ENCODE results near the gene TSPAN11. TPM values are rescaled to one million over a fixed set of nuclear protein-coding genes. Genes with fewer than 3 reads are reported as not detected.

The TSPAN11 gene
- total RNA-seq, 1 donor from 2014 or later, result 2.6 TPM

DNA sequence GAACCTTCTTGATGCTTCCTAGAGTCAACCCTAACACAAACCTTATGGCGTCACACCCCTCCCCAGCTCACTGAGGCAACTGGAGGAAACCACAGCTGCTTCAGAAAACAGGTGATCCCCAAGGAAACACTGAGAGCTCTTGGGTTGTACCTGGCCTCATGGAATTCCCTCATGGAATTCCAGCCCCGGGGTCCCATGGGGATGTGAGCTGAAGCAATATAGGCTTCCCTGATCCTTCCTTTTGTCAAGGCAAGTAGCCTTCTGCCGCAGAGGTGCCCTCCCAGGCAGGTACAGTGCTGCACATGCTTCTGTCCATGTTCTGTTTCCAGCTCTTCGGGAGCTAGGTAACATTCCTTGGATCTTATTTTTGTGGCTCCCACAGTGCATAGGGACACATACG is 47.3 kb downstream of the TSPAN11 start:
- intact Hi-C loops (cut with micrococcal nuclease), result no loop called here
- DNase-seq (no peak), ATAC-seq (no peak)

DNA sequence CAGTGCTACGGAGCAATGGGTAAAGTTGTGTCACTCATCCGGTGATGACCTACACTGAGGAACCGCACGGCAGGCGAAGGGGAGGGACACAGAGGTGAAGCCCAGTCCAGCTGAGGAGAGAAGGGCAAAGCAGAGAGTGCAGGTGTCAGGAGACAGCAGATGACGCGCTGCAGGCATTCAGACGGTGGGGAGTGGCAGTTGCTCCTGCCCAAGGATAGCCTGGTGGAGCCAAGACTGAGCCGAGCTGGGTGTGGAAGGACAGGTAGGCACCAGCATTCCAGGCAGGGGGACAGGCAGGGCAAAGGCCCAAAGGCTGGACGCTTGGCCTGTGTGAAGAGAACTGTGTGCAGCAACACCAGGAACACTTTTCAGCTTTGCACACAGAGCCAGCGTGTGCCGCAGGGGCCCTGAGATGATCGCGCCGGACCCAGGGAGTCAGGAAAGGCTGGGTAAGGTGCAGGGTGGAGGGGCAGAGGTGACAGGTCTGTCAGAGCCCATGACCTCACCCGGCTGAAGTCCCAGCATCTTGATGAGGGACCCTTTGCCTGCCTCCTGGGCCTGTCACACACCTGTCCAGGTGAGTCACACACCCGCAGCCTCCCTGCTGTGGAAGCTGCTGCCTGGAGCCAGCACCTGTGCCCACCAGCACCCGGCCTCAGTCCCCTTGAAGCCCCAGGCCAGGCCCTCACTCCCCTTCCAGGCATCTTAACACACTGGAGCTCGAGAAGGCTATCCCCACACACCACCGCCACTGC is 48.4 kb downstream of the TSPAN11 start:
- ATAC-seq, result no peak
- intact Hi-C loops (cut with micrococcal nuclease), result no loop called here

DNA sequence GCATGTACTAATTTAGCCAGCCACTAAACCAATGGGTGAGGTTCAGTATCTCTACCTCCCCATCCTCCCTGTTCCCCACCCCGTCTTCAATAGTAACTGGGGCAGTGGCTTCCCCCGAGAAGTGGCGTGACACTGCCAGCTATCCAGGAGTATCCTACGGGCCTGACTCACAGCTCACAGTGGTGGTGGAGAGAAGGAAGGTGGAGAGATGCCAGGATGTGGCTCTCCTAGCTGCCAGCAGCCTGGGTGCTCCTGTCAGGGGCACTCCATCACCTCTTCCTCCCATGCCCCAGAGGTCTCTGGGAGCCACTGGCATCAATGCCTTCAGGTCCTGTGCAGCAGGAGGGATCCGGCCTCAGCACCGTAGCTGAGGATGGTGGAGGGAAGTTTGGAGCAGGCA is 49.0 kb downstream of the TSPAN11 start:
- intact Hi-C loops (cut with micrococcal nuclease), result no loop called here
- DNase-seq (no peak), ATAC-seq (no peak)

More for the DNA sequence above, 48.4 kb downstream of the TSPAN11 start:
- no peak for DNase-seq

DNA sequence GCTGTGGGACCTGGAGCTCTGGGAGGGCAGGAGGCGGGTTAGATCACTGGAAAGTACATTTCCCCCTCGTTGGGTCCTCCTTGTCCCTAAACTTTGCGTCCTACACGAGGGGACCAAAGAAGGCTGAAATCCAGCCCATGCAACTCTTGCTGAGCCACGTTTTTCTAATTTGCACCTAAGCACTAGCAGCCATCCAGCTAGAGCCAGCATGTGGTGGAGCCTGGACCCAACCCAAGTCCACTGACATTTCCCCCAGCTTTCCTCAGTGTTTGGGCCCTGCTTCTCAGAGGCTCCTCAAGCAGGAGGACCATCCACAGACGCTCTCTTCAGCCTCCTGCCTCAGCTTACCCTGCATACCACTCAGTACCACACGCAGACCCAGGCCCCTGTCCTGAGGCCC is 49.7 kb downstream of the TSPAN11 start:
- intact Hi-C loops (cut with micrococcal nuclease), result no loop called here
- DNase-seq (no peak), ATAC-seq (no peak)

DNA sequence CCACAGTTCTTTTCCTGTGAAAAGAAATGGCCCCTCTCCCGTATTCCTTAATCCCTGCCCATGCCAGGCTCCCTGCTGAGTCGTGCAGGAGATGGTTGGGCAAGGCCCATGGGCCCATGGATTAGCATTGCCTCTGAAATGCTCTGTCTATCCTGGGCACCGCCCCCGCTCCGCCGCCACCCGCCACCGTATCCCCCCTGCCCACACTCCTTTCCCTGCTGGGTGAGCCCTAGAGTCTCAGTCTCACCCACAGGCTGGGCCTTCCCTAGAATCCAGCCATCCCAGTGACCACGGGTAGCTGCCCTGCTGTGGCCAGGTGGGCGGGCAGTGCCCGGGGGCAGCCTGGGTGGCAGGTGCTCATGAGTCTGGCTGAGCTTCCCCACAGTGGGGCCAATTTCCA is 50.6 kb downstream of the TSPAN11 start:
- intact Hi-C loops (cut with micrococcal nuclease), result no loop called here

DNA sequence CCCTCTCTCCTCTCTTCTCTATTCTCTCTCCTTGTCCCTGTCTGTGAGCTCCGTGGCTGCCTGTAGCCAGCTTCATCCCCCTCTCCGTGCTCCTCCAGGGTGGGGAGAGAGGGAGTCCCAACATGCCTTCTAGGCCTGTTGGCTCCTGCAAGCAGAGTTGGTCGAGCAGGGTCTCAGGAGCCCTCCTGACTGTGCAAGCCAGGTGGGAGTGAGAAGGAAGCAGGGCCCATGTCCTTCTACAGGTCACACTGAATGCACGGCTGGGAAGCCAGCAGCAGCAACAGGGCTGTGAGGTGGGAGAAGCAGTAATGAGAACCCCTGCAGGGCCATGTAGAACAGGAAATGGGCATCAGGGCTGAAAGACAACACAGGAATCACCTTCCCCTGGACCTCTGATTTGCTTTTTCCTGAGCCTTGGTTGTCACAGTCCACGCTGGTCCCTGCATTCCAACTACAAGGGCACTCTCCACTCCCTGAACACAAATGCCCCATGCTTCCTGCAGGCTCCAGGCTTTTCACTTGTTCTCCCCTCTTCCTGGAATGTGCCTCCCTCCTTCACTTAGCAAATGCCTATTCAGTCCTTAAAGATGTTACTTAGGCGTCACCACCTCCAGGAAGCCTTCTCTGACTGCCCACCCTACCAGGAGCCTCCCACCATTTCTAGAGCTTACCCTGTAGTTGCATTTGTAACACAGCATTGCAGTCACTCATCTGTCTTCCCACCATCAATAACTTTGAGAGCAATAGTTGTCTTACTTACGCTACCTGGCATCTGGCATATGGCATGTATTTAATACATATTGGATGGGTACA is 51.2 kb downstream of the TSPAN11 start:
- intact Hi-C loops (cut with micrococcal nuclease), result no loop called here
- ATAC-seq (no peak), DNase-seq (no peak)

More for the DNA sequence above, 50.6 kb downstream of the TSPAN11 start:
- DNase-seq (no peak), ATAC-seq (no peak)

DNA sequence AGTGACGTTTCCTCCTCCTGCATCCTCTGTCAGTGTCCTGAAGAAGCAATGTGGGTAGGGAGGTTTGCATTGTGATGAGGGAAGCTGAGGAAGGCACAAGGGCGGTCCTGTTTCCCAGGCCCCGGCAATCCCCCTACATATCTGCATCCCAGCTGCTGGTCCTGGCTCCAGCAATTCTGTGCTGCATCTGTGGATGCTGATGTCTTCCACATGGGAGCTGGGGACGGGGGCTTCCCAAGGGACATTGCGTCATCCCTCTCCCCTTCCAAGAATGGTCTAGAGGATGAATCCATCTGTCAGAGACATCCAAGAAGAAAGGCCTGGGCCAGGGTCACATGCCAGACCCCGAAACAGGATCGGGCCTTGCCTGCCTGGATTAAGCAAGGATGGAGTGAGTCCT is 52.1 kb downstream of the TSPAN11 start:
- intact Hi-C loops (cut with micrococcal nuclease), result no loop called here
- DNase-seq (peak; percentile 73), ATAC-seq (peak; percentile 69)

DNA sequence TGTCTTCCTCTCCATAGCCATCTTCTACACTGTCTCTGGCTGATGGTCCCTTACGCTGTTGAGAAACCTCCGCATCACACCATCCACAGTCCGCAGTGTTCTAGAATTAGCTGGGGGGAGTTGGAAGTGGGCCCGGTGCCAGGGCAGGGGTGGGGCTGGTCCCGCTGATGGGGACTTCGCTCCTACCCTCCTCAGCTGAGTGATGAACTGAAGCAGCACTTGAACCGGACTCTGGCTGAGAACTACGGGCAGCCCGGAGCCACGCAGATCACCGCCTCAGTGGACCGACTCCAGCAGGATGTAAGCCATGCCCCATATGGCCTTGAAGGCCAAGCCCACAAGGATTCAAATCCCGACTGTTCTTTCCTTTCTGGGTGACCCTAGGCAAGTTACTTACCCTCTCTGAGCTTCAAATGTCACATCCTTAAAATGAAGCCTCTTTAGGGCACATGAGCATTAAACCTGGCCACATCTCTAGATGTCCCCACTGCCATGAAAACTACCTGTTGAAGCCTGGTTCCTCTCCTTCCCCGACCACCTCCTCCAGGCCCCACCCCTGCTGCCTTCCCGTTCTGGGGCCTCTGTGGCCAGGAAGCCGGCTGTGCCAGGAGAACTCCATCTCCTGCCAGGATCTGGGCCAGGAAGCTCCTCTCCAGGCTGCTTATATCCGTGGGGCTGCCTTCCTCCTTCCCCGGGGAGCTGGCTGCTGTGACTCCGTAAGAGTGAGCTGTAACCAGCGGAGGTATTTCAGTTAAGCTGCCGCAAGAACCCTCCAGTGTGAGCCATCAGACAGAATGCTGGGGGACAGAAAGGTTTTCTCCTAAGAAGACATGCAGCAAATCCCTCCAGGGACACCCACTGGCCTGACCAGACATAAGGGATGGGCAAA is 53.1 kb downstream of the TSPAN11 start:
- DNase-seq, result peak; percentile 50
- intact Hi-C loops (cut with micrococcal nuclease), result no loop called here
- peak; percentile 21 for ATAC-seq

DNA sequence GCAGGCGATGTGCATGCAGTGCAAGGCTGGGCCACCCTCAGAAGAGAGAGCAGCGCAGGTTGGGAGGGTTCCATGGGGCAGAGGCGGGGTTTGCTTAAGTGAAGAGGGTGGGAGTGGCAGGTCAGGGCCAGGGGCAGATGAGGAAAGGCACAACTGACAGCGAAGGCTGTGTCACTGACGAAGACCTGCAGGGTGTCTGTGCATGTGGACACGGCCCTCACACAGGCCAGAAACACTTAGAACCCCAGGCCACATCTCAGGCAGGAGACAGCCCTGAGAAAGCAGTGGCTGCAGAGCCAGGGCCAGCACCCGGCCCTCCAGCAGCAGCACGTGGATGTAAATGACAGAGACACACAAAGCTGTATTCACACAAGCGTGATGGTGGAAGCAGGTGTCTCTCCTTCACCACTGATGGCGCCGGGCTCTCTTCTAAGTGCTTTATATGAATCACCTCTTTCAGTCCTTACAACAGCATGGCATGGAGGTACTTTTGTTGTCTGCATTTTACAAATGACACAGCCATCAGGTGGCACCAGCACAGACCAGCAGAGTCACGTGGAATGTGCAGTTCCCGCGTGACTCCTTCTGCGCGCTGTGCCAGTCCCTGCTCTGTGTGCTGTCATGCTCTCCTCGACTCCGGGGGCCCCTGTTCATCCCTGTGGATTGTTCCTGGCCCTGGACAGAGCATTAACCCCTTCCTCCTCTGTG is 54.6 kb downstream of the TSPAN11 start:
- DNase-seq (peak; percentile 53), ATAC-seq (peak; percentile 58)
- intact Hi-C loops (cut with micrococcal nuclease), result no loop called here

DNA sequence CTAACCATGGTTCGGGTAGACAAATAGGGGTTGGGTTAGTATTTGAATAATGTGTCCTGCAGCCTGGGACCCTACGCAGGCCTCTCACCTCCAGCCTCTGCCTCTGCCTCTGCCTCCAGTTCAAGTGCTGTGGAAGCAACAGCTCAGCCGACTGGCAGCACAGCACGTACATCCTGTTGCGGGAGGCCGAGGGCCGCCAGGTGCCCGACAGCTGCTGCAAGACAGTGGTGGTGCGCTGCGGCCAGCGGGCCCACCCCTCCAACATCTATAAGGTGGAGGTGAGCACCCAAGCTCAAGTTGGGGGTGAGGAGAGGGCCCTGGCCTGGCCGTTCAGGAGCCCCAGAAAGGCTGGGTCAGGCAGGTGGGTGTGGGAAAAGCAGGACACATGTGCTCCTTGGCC is 55.9 kb downstream of the TSPAN11 start:
- DNase-seq (no peak), ATAC-seq (no peak)
- intact Hi-C loops (cut with micrococcal nuclease), result no loop called here

DNA sequence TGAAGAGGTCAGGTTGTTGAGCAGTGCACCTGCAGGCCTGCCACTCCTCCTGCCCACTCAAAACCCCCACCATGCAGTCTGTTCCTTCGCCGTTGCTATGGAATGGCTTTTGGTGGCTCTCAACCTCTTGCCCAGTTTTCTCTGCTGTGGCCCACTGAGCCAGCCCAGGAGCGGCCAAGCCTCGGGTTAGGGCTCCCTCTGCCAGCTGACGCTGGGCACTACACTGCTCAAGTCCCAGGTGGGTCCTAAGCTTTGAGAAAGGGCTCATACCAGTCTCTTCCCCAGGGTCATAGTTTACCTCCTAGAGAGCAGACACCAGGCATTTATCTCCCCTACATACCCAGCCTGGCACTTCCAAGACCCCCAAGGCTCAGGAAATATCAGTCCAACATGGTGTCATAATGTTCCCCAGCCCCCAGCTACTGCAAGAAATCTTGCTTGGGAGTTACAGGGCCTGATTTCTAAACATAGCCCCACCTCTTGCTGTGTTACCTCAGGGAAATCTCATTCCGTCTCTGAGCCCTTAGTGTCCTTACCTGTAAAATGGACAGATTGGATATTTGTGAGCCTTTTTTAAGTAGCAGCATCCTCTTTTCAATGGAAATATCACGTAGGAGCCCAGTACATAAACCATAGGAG is 59.4 kb downstream of the TSPAN11 start:
- DNase-seq (peak; percentile 81), ATAC-seq (peak; percentile 73)
- intact Hi-C loops (cut with micrococcal nuclease), result loop anchor here (5.0 kb wide), 1 partner anchor 139 kb away; no protein-coding TSS in a partner anchor

DNA sequence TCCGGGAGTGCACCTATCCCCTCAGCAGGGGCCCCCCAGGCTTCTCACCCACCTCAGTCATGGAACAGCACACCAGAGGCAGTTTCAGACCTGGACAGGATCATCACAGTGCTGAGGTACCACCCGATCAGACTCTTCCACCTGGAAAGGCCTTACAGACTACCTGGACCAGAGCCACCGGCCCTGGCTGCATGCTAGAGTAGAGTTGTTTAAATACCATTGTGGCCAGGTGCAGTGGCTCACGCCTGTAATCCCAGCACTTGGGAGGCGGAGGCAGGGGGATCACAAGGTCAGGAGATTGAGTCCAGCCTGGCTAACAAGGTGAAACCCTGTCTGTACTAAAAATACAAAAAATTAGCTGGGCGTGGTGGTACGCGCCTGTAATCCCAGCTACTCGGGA is 61.5 kb downstream of the TSPAN11 start:
- no peak for ATAC-seq
- intact Hi-C loops (cut with micrococcal nuclease), result loop anchor here (5.0 kb wide), 1 partner anchor 141 kb away; no protein-coding TSS in a partner anchor

DNA sequence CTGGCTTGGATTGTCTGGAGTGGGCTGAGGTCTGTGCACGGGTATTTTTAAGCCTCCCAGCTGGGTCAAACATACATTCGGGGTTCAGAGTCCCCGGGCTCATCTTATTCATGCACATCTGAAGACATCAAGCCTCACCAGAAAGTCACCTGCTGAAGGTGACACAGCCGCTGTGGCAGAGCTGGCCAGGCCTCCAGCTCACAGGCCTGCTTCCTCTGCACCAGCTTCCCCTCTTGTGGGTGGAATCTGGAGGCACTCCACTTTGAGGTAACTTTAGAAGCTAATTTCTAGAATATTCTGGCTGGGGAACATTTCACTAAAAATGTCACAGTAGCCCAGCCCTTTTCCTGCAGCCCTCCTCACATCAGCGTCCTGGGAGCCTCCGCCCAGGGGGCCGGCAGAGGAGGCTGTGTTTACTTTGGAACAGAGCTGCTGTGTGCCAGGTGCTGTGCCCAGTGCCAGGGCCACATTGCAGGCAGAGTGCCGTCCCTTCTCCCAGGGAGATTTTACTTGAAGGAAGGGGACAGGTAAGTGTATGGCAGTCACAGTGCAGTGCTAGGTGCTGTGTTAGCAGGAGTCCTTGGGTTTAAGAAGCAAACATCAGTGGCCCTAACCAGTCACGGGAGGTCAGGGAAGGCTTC is 62.2 kb downstream of the TSPAN11 start:
- ATAC-seq (no peak), DNase-seq (no peak)
- intact Hi-C loops (cut with micrococcal nuclease), result loop anchor here (5.0 kb wide), 1 partner anchor 141 kb away; no protein-coding TSS in a partner anchor

More for the DNA sequence above, 61.5 kb downstream of the TSPAN11 start:
- no peak for DNase-seq

DNA sequence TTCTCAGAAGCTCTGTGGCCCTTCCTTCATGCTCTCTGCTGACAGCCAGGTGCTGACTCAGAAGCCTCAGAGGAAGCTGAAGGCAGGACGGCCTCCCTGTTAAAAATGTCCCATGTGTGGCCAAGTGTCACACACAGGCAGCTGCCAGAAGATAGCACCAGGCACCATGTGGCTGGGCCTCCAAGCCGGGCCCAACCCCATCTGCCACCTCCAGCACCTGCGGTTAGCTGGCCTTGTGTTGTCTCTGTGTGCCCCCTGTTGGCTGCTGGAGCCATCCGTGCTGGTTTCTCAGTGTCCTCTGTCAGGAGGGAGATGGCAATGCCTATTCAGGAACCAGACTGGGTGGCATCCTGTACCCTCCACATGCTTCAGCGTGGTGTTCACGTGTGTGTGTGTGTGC is 63.2 kb downstream of the TSPAN11 start:
- intact Hi-C loops (cut with micrococcal nuclease), result loop anchor here (5.0 kb wide), 1 partner anchor 142 kb away; no protein-coding TSS in a partner anchor
- peak; percentile 73 for DNase-seq
- peak; percentile 84 for ATAC-seq

DNA sequence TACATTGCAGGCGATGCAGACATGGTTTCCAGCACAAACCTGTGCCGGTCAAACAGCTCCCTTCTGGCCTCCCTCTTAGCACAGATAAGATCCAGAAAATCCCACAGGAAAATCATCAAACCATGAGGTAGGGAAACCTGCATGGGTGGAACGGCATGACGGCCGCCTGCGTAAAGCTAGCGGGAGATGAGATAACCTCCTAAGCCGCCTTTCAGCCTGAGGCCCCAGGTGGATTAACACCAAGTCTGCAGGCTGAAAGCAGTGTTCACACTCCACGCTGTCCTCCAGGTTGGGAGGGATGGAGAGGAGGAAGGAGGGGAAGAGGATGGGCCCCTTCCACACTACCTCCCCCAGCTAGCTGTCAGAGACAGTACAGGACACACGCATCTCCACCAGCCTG is 63.8 kb downstream of the TSPAN11 start:
- ATAC-seq, result no peak
- intact Hi-C loops (cut with micrococcal nuclease), result no loop called here
- DNase-seq, result no peak

DNA sequence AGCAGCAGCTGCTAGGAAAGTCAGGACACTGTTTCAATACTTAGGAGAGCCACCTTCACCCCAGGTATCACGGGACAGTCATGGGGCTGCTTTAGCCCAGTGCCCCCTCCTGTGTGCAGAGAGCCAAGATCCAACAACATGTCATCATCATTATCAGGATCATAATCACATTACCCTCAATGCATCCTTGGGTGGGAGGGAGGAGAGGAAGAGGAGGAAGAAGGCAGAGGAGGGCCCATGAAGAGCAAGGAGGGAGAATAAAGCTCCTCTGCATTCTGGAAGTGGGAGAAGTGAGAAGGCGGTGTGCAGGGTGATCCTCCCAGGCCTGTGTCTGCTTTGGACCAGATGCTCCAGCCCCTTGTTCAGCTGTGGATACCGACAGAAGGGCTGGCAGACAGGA is 64.2 kb downstream of the TSPAN11 start:
- ATAC-seq (no peak), DNase-seq (no peak)
- intact Hi-C loops (cut with micrococcal nuclease), result no loop called here

DNA sequence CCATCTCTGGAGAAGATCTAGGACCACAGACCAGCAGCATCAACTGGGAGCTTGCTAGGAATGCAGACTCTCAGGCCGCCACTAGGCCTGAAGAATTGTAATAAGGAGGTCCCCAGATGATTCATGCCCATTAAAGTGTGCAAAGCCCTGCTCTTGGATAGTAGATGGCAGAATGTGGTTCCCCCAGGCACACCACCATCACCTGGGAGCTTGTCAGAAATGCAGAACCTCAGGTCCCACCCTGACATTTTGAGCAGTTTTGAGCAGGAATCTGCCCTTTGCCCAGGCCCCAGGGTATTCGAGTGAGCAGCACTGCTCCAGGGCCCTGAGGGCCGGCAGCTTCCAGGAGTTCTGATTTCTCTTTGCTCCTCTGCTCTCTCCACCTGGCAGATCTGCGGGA is 64.9 kb downstream of the TSPAN11 start:
- DNase-seq (no peak), ATAC-seq (no peak)
- intact Hi-C loops (cut with micrococcal nuclease), result no loop called here

DNA sequence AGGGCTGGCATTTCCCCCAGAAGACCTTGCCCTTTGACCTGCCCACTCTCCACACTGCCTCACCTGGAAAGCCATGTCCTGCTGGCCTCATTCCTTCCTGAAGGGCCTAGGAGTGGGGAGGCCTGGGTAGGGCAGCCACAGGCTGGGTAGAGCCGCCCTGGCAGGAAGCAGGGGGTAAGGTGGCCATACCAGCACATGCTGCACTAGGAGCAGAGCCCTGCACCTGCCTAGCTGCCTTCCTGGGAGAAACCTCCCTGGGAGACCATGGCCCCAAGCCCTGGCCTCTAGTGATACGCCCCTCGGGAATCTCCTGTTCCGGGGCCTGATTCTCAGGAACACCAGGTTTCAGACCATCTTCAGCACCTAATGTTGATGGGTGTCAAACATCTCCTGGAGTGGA is 65.8 kb downstream of the TSPAN11 start:
- ATAC-seq (no peak), DNase-seq (no peak)
- intact Hi-C loops (cut with micrococcal nuclease), result no loop called here
